Endothelial cell of umbilical vein (primary cell): ENCODE results near the gene CLEC2B. TPM values are rescaled to one million over a fixed set of nuclear protein-coding genes. Genes with fewer than 3 reads are reported as not detected.

ENCODE experiments used
- BruUV-seq: library from RNA; stranded (reverse); fragments of 400-500 nt; replicated peaks from 2 replicates; lab custom pipeline; 2021; lab: Mats Ljungman, UMichigan
- CTCF ChIA-PET: fragments of 300-600, 350-600 bp; sonication (Branson Sonifier 250); formaldehyde crosslinking; loops from one replicate; lab custom pipeline; 2021; ENCODE audit warnings: antibody characterized with exemption, inconsistent platforms; lab: Charles Lee
- POLR2A ChIA-PET: fragments of 300-600, 350-600 bp; sonication (Branson Sonifier 250); formaldehyde crosslinking; loops from one replicate; lab custom pipeline; 2021; ENCODE audit warnings: antibody characterized with exemption, inconsistent platforms; lab: Charles Lee
- DNase-seq: peaks from one replicate; pipeline ENCODE4 v3.0.0-alpha.2; 2011; ENCODE audit warnings: low read depth, low spot score
- FAIRE-seq: peaks from 2 replicates; lab custom pipeline; 2011; peaks lifted over from hg19 to GRCh38; lab: Jason Lieb, UNC
- H2AFZ ChIP-seq: 2 replicates; pipeline ENCODE4 v1.6.0; 2012; ENCODE audit warnings: low read depth, low read length, control low read depth, inconsistent platforms
- H3K27ac ChIP-seq: 2 replicates; pipeline ENCODE4 v1.5.1; 2011; ENCODE audit warnings: low read depth, mild to moderate bottlenecking, control low read depth, low read length, moderate library complexity; ENCODE audit not compliant: insufficient read depth
- H3K27me3 ChIP-seq, 2 experiments: 2 replicates each; pipeline versions ENCODE4 v1.6.0 to v1.6.1; 2011; ENCODE audit warnings: low read length in 2 of 2, mixed read lengths in 1 of 2; ENCODE audit not compliant: control insufficient read depth in 2 of 2, insufficient read depth in 2 of 2
- H3K36me3 ChIP-seq, 2 experiments: 2 replicates in 1 of 2; 3 replicates in 1 of 2; pipeline ENCODE4 v1.5.1; 2011; ENCODE audit warnings: low read length in 2 of 2, mild to moderate bottlenecking in 1 of 2, moderate library complexity in 1 of 2; ENCODE audit not compliant: control insufficient read depth in 2 of 2, insufficient read depth in 2 of 2; ENCODE audit errors: extremely low read depth in 1 of 2
- H3K4me1 ChIP-seq: 3 replicates; pipeline ENCODE4 v1.5.1; 2011; ENCODE audit warnings: mild to moderate bottlenecking, low read length; ENCODE audit not compliant: control insufficient read depth, insufficient read depth; ENCODE audit errors: extremely low read depth
- H3K4me2 ChIP-seq: 2 replicates; pipeline ENCODE4 v1.6.1; 2011; ENCODE audit warnings: low read length, control low read depth, mixed read lengths; ENCODE audit not compliant: insufficient read depth
- H3K4me3 ChIP-seq, 3 experiments: fragments of 200-600 bp in 1 of 3; sonication (generic), shearing (Covaris generic) in 1 of 3; replicated peaks in 1 of 3; 2 replicates each; pipeline ENCODE4 v1.5.1; 2011 to 2016; ENCODE audit warnings: control low read depth in 3 of 3, low read length in 3 of 3, mild to moderate bottlenecking in 2 of 3, inconsistent platforms in 1 of 3, low read depth in 1 of 3, moderate library complexity in 1 of 3; ENCODE audit not compliant: insufficient read depth in 1 of 3
- H3K79me2 ChIP-seq: 2 replicates; pipeline ENCODE4 v1.6.0; 2012; ENCODE audit warnings: low read length, inconsistent platforms; ENCODE audit not compliant: control insufficient read depth, insufficient read depth
- H3K9ac ChIP-seq: replicated peaks from 2 replicates; pipeline ENCODE3; 2011; ENCODE audit warnings: low read length, control low read depth; ENCODE audit not compliant: insufficient read depth; ENCODE audit errors: extremely low read depth
- H3K9me1 ChIP-seq: replicated peaks from 3 replicates; pipeline ENCODE4 v1.6.0; 2011; ENCODE audit warnings: mild to moderate bottlenecking, low read length; ENCODE audit not compliant: control insufficient read depth, insufficient read depth; ENCODE audit errors: extremely low read depth
- H3K9me3 ChIP-seq: replicated peaks from 2 replicates; pipeline ENCODE4 v1.5.1; 2012; ENCODE audit warnings: low read length, inconsistent platforms; ENCODE audit not compliant: control insufficient read depth, insufficient read depth
- H4K20me1 ChIP-seq: replicated peaks from 2 replicates; pipeline ENCODE3; 2011; ENCODE audit warnings: mild to moderate bottlenecking, low read length; ENCODE audit not compliant: control insufficient read depth, insufficient read depth; ENCODE audit errors: extremely low read depth
- CTCF ChIP-seq, 2 donors: IDR thresholded peaks; 1 replicate in 1 of 2; 2 replicates in 1 of 2; pipeline ENCODE4 v1.5.1; 2011; ENCODE audit warnings: low read length in 2 of 2, mild to moderate bottlenecking in 2 of 2, moderate library complexity in 2 of 2, control low read depth in 1 of 2, inconsistent platforms in 1 of 2, low read depth in 1 of 2; ENCODE audit not compliant: insufficient read depth in 1 of 2; ENCODE audit errors: extremely low read depth in 1 of 2
- EZH2 ChIP-seq: IDR thresholded peaks from 2 replicates; pipeline ENCODE4 v1.6.1; 2012; ENCODE audit warnings: borderline replicate concordance, low read depth, mild to moderate bottlenecking, moderate library complexity, low read length, inconsistent platforms; ENCODE audit not compliant: severe bottlenecking
- FOS ChIP-seq: IDR thresholded peaks from 2 replicates; pipeline ENCODE4 v1.6.1; 2011; ENCODE audit warnings: mild to moderate bottlenecking, low read length, moderate library complexity, borderline replicate concordance; ENCODE audit not compliant: insufficient read depth
- GATA2 ChIP-seq: IDR thresholded peaks from 2 replicates; pipeline ENCODE4 v1.7.0; 2011; ENCODE audit warnings: low read depth, mild to moderate bottlenecking, moderate library complexity, mixed read lengths, low read length; ENCODE audit not compliant: insufficient read length, insufficient read depth
- JUN ChIP-seq: IDR thresholded peaks from 2 replicates; pipeline ENCODE4 v1.6.1; 2011; ENCODE audit warnings: borderline replicate concordance, low read depth; ENCODE audit not compliant: insufficient read length, insufficient read depth
- MAX ChIP-seq: IDR thresholded peaks from 2 replicates; pipeline ENCODE4 v1.6.1; 2011; ENCODE audit not compliant: insufficient read depth, insufficient read length
- MYC ChIP-seq: IDR thresholded peaks from one replicate; pipeline ENCODE4 v1.6.1; 2011; ENCODE audit warnings: mild to moderate bottlenecking, low read depth, low read length
- POLR2A ChIP-seq: IDR thresholded peaks from 2 replicates; pipeline ENCODE4 v1.6.1; 2012; ENCODE audit warnings: low read depth, mild to moderate bottlenecking, control low read depth, low read length
- POLR2AphosphoS5 ChIP-seq: IDR thresholded peaks from 2 replicates; pipeline ENCODE4 v1.6.1; 2012; ENCODE audit warnings: low read depth, mild to moderate bottlenecking, control low read depth, low read length, moderate library complexity; ENCODE audit not compliant: insufficient read depth
- dilution Hi-C: fragments of 300-500 bp; cut with MboI; formaldehyde crosslinking; loops from one replicate; pipeline ENCODE4 v1.15.0; 2019; ENCODE audit warnings: low sequenced_read_pairs; ENCODE audit not compliant: extremely low pct_ligation_motif_present
- intact Hi-C: fragments of 100-400 bp; cut with micrococcal nuclease; formaldehyde crosslinking; loops from one replicate; pipeline ENCODE4 v1.10.0; 2022
- polyA plus RNA-seq, 4 experiments: library from polyadenylated mRNA; depleted of rRNA in 3 of 4; stranded (reverse) in 3 of 4; unstranded in 1 of 4; fragments of >200 nt; gene quantifications; 2 replicates each; pipeline versions ENCODE4 v1.2.1 to v1.2.3, GENCODE V29; 2011 to 2012; ENCODE audit warnings: missing spikeins in 1 of 4
- total RNA-seq: library from RNA; stranded (reverse); gene quantifications from 2 replicates; pipeline ENCODE4 v1.2.3, GENCODE V29; 2021

CLEC2B gene
- total and polyA plus RNA-seq, 2 donors (not counting 3 experiments of a cell fraction or from before 2014, with no cell fraction given): 6.7 to 18.3 TPM

GRCh38 chr12:9870286-9870866, 1.2 kb upstream of the CLEC2B start:
- peak; percentile 44 for DNase-seq
- H3K9ac ChIP-seq: peak overlapping the region; percentile 94
- H3K27me3 ChIP-seq: no peaks in the 10 kb centered on the region
- H3K9me3 ChIP-seq: no peaks in the 10 kb centered on the region
- H3K36me3 ChIP-seq: no peaks in the 10 kb centered on the region
- peak overlapping the region; percentile 99 for H3K4me2 ChIP-seq
- peaks cover 21% of the 10 kb centered on the region for H3K79me2 ChIP-seq
- no peak for FAIRE-seq
- peaks cover 31% of the 10 kb centered on the region for H3K4me1 ChIP-seq
- POLR2A ChIA-PET: interaction anchor here (0.6 kb wide), 1 partner anchor 26 kb away, joined by 3 read pairs; no protein-coding TSS in a partner anchor
- CTCF ChIA-PET: interaction anchor here (2.0 kb wide), 1 partner anchor 127 kb away, joined by 6 read pairs; no protein-coding TSS in a partner anchor
- H3K27ac ChIP-seq: peak overlapping the region; percentile 96
- intact Hi-C loops (no loop called here), dilution Hi-C loops (no loop called here)
- peak overlapping the region; percentile 94 for H2AFZ ChIP-seq
- TF ChIP-seq CTCF (IDR thresholded peaks at IDR 0.05; ENCODE audit: extremely low read depth in 1 of 2, insufficient read depth in 1 of 2, low read depth in 1 of 2, low read length in 2 of 2): no peak
- TF ChIP-seq MAX: no peak
- TF ChIP-seq GATA2: no peak
- TF ChIP-seq POLR2AphosphoS5: no peak
- no peak for TF ChIP-seq MYC
- no peak for TF ChIP-seq EZH2
- TF ChIP-seq FOS: no peak
- TF ChIP-seq JUN: no peak
- no peak for TF ChIP-seq POLR2A
- H3K4me3 ChIP-seq: peak overlapping the region in 2 of 3 experiments; percentile 73 to 93
- H4K20me1 ChIP-seq: no peaks in the 10 kb centered on the region
- no TSS peak for BruUV-seq
- no peaks in the 10 kb centered on the region for H3K9me1 ChIP-seq
